HG03280 (cell line): ENCODE data around the gene PLA2G6.
"Not testable (repeated sequence)": the region's sequence is repeated elsewhere in the genome, so short reads cannot be mapped to it uniquely, and the experiment has no call there.

Experiments
- ATAC-seq: cut with Tn5 transposase; IDR thresholded peaks from one replicate; pipeline ENCODE4 v1.9.1; 2021; ENCODE audit warnings: mild to moderate bottlenecking, moderate library complexity; ENCODE audit not compliant: unreplicated experiment

PLA2G6 gene

GRCh38 chr22:38137876-38138687 lies 43.5 kb downstream of the PLA2G6 start:
- ATAC-seq, result no peak

GRCh38 chr22:38136607-38137006 lies 45.0 kb downstream of the PLA2G6 start:
- ATAC-seq, result no peak

GRCh38 chr22:38135133-38135706 lies 46.4 kb downstream of the PLA2G6 start:
- no peak for ATAC-seq

- ATAC-seq, result no peak
These were observed 48.3 kb downstream of the PLA2G6 start for GRCh38 chr22:38133331-38133730.

- ATAC-seq, result no peak
These were observed 48.8 kb downstream of the PLA2G6 start for GRCh38 chr22:38132794-38133193.

GRCh38 chr22:38132136-38132535 lies 49.5 kb downstream of the PLA2G6 start:
- ATAC-seq, result no peak

GRCh38 chr22:38131399-38131798 lies 50.2 kb downstream of the PLA2G6 start:
- no peak for ATAC-seq

GRCh38 chr22:38129856-38130255 lies 51.8 kb downstream of the PLA2G6 start:
- no peak for ATAC-seq

GRCh38 chr22:38129021-38129420 lies 52.6 kb downstream of the PLA2G6 start:
- no peak for ATAC-seq

- ATAC-seq, result no peak
These were observed 53.8 kb downstream of the PLA2G6 start for GRCh38 chr22:38127869-38128268.

- no peak for ATAC-seq
These were observed 54.5 kb downstream of the PLA2G6 start for GRCh38 chr22:38126928-38127668.

GRCh38 chr22:38125751-38126201 lies 55.9 kb downstream of the PLA2G6 start:
- no peak for ATAC-seq

- ATAC-seq, result no peak
These were observed 56.5 kb downstream of the PLA2G6 start for GRCh38 chr22:38125038-38125610.

- ATAC-seq, result no peak
These were observed 57.2 kb downstream of the PLA2G6 start for GRCh38 chr22:38124236-38124974.

GRCh38 chr22:38122616-38123015 lies 59.0 kb downstream of the PLA2G6 start:
- ATAC-seq, result no peak

- ATAC-seq, result no peak
These were observed 61.1 kb downstream of the PLA2G6 start for GRCh38 chr22:38120359-38121110.

GRCh38 chr22:38118747-38119146 lies 62.9 kb downstream of the PLA2G6 start:
- not testable (repeated sequence) for ATAC-seq

GRCh38 chr22:38118182-38118581 lies 63.4 kb downstream of the PLA2G6 start:
- ATAC-seq, result no peak

GRCh38 chr22:38117556-38117955 lies 64.1 kb downstream of the PLA2G6 start:
- ATAC-seq, result not testable (repeated sequence)
